Astrocyte (in vitro differentiated cells and primary cell): Measurements from ENCODE around the gene USP31. TPM values are rescaled to one million over a fixed set of nuclear protein-coding genes. Genes with fewer than 3 reads are reported as not detected.

ENCODE experiments used
- DNase-seq: peaks from one replicate; pipeline ENCODE4 v3.0.0-alpha.2; 2010; ENCODE audit warnings: low read depth
- FAIRE-seq: peaks from 2 replicates; lab custom pipeline; 2011; peaks lifted over from hg19 to GRCh38; lab: Jason Lieb, UNC
- H2AFZ ChIP-seq: 2 replicates; pipeline ENCODE4 v1.6.0; 2012; ENCODE audit warnings: low read depth, low read length, inconsistent platforms
- H3K27ac ChIP-seq: 2 replicates; pipeline ENCODE4 v1.5.1; 2011; ENCODE audit warnings: low read depth, low read length, inconsistent platforms
- H3K27me3 ChIP-seq: 2 replicates; pipeline ENCODE4 v1.6.0; 2011; ENCODE audit warnings: low read length, inconsistent platforms; ENCODE audit not compliant: insufficient read depth
- H3K36me3 ChIP-seq: 2 replicates; pipeline ENCODE4 v1.5.1; 2011; ENCODE audit warnings: low read length, inconsistent platforms; ENCODE audit not compliant: insufficient read depth
- H3K4me1 ChIP-seq: 2 replicates; pipeline ENCODE4 v1.5.1; 2011; ENCODE audit warnings: low read length, inconsistent platforms; ENCODE audit not compliant: insufficient read depth
- H3K4me2 ChIP-seq: 2 replicates; pipeline ENCODE4 v1.6.0; 2012; ENCODE audit warnings: low read length, inconsistent platforms
- H3K4me3 ChIP-seq: 2 replicates; pipeline ENCODE4 v1.5.1; 2011; ENCODE audit warnings: low read depth, mild to moderate bottlenecking, low read length, inconsistent platforms; ENCODE audit not compliant: insufficient read depth
- H3K79me2 ChIP-seq: 2 replicates; pipeline ENCODE4 v1.6.0; 2012; ENCODE audit warnings: mild to moderate bottlenecking, low read length, inconsistent platforms; ENCODE audit not compliant: insufficient read depth
- H3K9ac ChIP-seq: 2 replicates; pipeline ENCODE4 v1.6.0; 2012; ENCODE audit warnings: mild to moderate bottlenecking, low read length, inconsistent platforms
- H3K9me3 ChIP-seq: 2 replicates; pipeline ENCODE4 v1.5.1; 2012; ENCODE audit warnings: low read depth, mild to moderate bottlenecking, low read length, inconsistent platforms; ENCODE audit not compliant: insufficient read depth
- H4K20me1 ChIP-seq: 2 replicates; pipeline ENCODE4 v1.6.0; 2012; ENCODE audit warnings: low read length, inconsistent platforms; ENCODE audit not compliant: insufficient read depth
- H3K27ac Mint-ChIP-seq: one replicate; pipeline ENCODE4 v1.8.0; 2021; ENCODE audit warnings: mild to moderate bottlenecking, mixed read lengths; ENCODE audit not compliant: unreplicated experiment
- H3K27me3 Mint-ChIP-seq: one replicate; pipeline ENCODE4 v1.8.0; 2021; ENCODE audit warnings: low read depth, mixed read lengths; ENCODE audit not compliant: unreplicated experiment
- H3K36me3 Mint-ChIP-seq: one replicate; pipeline ENCODE4 v1.8.0; 2021; ENCODE audit warnings: low read depth, mixed read lengths; ENCODE audit not compliant: unreplicated experiment
- H3K4me1 Mint-ChIP-seq: one replicate; pipeline ENCODE4 v1.8.0; 2021; ENCODE audit warnings: low read depth, mixed read lengths; ENCODE audit not compliant: unreplicated experiment
- H3K4me3 Mint-ChIP-seq: one replicate; pipeline ENCODE4 v1.8.0; 2021; ENCODE audit warnings: mild to moderate bottlenecking, moderate library complexity, mixed read lengths; ENCODE audit not compliant: unreplicated experiment
- H3K9me3 Mint-ChIP-seq: one replicate; pipeline ENCODE4 v1.8.0; 2021; ENCODE audit warnings: mild to moderate bottlenecking, mixed read lengths; ENCODE audit not compliant: unreplicated experiment
- CTCF ChIP-seq: IDR thresholded peaks from 2 replicates; pipeline ENCODE4 v1.5.1; 2011; ENCODE audit warnings: low read depth, mild to moderate bottlenecking, inconsistent platforms, low read length, moderate library complexity; ENCODE audit not compliant: insufficient read depth
- EZH2 ChIP-seq: IDR thresholded peaks from 2 replicates; pipeline ENCODE4 v1.6.1; 2012; ENCODE audit warnings: mild to moderate bottlenecking, low read length, inconsistent platforms; ENCODE audit not compliant: insufficient read depth
- total RNA-seq: library from RNA; stranded (reverse); gene quantifications from 2 replicates; pipeline ENCODE4 v1.2.1, GENCODE V29; 2021

The USP31 gene
- total RNA-seq, 1 donor from 2014 or later: 9.4 TPM

GRCh38 chr16:23195366-23195978, 46.2 kb upstream of the USP31 start:
- TF ChIP-seq EZH2 (no peak), CTCF (no peak)
- peaks cover 5% of the 10 kb centered on the region for H3K4me1 Mint-ChIP-seq
- Histone ChIP-seq H3K4me1 (no peaks in the 10 kb centered on the region), H3K79me2 (no peaks in the 10 kb centered on the region), H3K4me2 (no peak overlapping the region), H3K4me3 (no peak overlapping the region), H4K20me1 (no peaks in the 10 kb centered on the region), H3K27me3 (peaks cover 7% of the 10 kb centered on the region), H3K9me3 (no peaks in the 10 kb centered on the region), H3K27ac (no peak overlapping the region), H2AFZ (no peak overlapping the region), H3K36me3 (no peaks in the 10 kb centered on the region), H3K9ac (no peak overlapping the region)
- no peaks in the 10 kb centered on the region for H3K9me3 Mint-ChIP-seq
- DNase-seq: no peak
- H3K27me3 Mint-ChIP-seq: peaks cover 39% of the 10 kb centered on the region
- no peak overlapping the region for H3K4me3 Mint-ChIP-seq
- H3K27ac Mint-ChIP-seq: no peak overlapping the region
- no peak for FAIRE-seq
- peaks cover 2% of the 10 kb centered on the region for H3K36me3 Mint-ChIP-seq

- peaks cover 7% of the 10 kb centered on the region for H3K27me3 ChIP-seq
- FAIRE-seq (no peak), DNase-seq (no peak)
- Mint-ChIP-seq H3K4me3 (no peak overlapping the region), H3K9me3 (no peaks in the 10 kb centered on the region), H3K27me3 (peaks cover 36% of the 10 kb centered on the region), H3K36me3 (peaks cover 2% of the 10 kb centered on the region), H3K4me1 (peaks cover 5% of the 10 kb centered on the region), H3K27ac (no peak overlapping the region)
- no peak for TF ChIP-seq CTCF
- TF ChIP-seq EZH2: no peak
- H3K27ac ChIP-seq: no peak overlapping the region
- H3K4me1 ChIP-seq: no peaks in the 10 kb centered on the region
- no peak overlapping the region for H2AFZ ChIP-seq
- H4K20me1 ChIP-seq: no peaks in the 10 kb centered on the region
- no peaks in the 10 kb centered on the region for H3K36me3 ChIP-seq
- H3K4me2 ChIP-seq: no peak overlapping the region
- no peaks in the 10 kb centered on the region for H3K9me3 ChIP-seq
- H3K79me2 ChIP-seq: no peaks in the 10 kb centered on the region
- no peak overlapping the region for H3K9ac ChIP-seq
- no peak overlapping the region for H3K4me3 ChIP-seq
These were observed 45.4 kb upstream of the USP31 start for GRCh38 chr16:23194497-23195221.

GRCh38 chr16:23188911-23189310, 39.7 kb upstream of the USP31 start:
- peaks cover 57% of the 10 kb centered on the region for H3K27me3 Mint-ChIP-seq
- FAIRE-seq: no peak
- no peaks in the 10 kb centered on the region for H4K20me1 ChIP-seq
- H3K79me2 ChIP-seq: no peaks in the 10 kb centered on the region
- no peaks in the 10 kb centered on the region for H3K4me1 Mint-ChIP-seq
- no peak for DNase-seq
- no peak overlapping the region for H3K4me3 Mint-ChIP-seq
- no peaks in the 10 kb centered on the region for H3K9me3 Mint-ChIP-seq
- H3K27ac ChIP-seq: no peak overlapping the region
- no peaks in the 10 kb centered on the region for H3K4me1 ChIP-seq
- H3K9ac ChIP-seq: no peak overlapping the region
- H3K4me3 ChIP-seq: no peak overlapping the region
- H3K4me2 ChIP-seq: no peak overlapping the region
- H3K27me3 ChIP-seq: peaks cover 19% of the 10 kb centered on the region
- H3K36me3 Mint-ChIP-seq: peaks cover 2% of the 10 kb centered on the region
- no peak overlapping the region for H3K27ac Mint-ChIP-seq
- no peak overlapping the region for H2AFZ ChIP-seq
- H3K9me3 ChIP-seq: no peaks in the 10 kb centered on the region
- H3K36me3 ChIP-seq: no peaks in the 10 kb centered on the region
- TF ChIP-seq CTCF (no peak), EZH2 (no peak)
